22Rv1 (cell line): ENCODE measurements around the gene SNX8.

ENCODE experiments used
- ZFX ChIP-seq: fragments of 450-650 bp; IDR thresholded peaks from 2 replicates; pipeline ENCODE4 v1.6.1; 2017; ENCODE audit warnings: antibody characterized with exemption, borderline replicate concordance
- TF ChIP-seq, protein P1 (sequence below): fragments of 450-650 bp; IDR thresholded peaks from 2 replicates; pipeline ENCODE4 v1.5.1; 2017; ENCODE audit warnings: mild to moderate bottlenecking

- TF ChIP-seq, protein P1, sequence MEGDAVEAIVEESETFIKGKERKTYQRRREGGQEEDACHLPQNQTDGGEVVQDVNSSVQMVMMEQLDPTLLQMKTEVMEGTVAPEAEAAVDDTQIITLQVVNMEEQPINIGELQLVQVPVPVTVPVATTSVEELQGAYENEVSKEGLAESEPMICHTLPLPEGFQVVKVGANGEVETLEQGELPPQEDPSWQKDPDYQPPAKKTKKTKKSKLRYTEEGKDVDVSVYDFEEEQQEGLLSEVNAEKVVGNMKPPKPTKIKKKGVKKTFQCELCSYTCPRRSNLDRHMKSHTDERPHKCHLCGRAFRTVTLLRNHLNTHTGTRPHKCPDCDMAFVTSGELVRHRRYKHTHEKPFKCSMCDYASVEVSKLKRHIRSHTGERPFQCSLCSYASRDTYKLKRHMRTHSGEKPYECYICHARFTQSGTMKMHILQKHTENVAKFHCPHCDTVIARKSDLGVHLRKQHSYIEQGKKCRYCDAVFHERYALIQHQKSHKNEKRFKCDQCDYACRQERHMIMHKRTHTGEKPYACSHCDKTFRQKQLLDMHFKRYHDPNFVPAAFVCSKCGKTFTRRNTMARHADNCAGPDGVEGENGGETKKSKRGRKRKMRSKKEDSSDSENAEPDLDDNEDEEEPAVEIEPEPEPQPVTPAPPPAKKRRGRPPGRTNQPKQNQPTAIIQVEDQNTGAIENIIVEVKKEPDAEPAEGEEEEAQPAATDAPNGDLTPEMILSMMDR, result no peak
- TF ChIP-seq ZFX, result no peak
These were observed 75.0 kb downstream of the SNX8 start for GRCh38 chr7:2239242-2239641.
